HEK293 (cell line): Measurements from ENCODE around the gene NIF3L1.

ENCODE experiments used
- CTCF ChIA-PET: fragments of 350-600 bp; formaldehyde crosslinking; extraction: SDS; loops from one replicate; lab custom pipeline; 2021; ENCODE audit warnings: antibody characterized with exemption; lab: Yijun Ruan, JAX
- POLR2A ChIA-PET: fragments of 300-600 bp; formaldehyde crosslinking; extraction: SDS; loops from one replicate; lab custom pipeline; 2020; ENCODE audit warnings: antibody characterized with exemption, inconsistent platforms; lab: Yijun Ruan, JAX
- H3K27ac ChIP-seq: fragments of 200-500 bp; sonication (Bioruptor generic); 2 replicates; pipeline ENCODE4 v1.5.1; 2014; ENCODE audit warnings: low read depth, low read length, control low read depth, inconsistent platforms; ENCODE audit errors: extremely low read depth
- H3K36me3 ChIP-seq, 2 experiments: fragments of 200-500 bp in 1 of 2; sonication (Bioruptor generic) in 1 of 2; 1 replicate in 1 of 2; 2 replicates in 1 of 2; pipeline ENCODE4 v1.5.1; 2014 to 2017; ENCODE audit warnings: inconsistent platforms in 2 of 2, low read length in 2 of 2; ENCODE audit not compliant: control insufficient read depth in 2 of 2, insufficient read depth in 1 of 2
- H3K4me1 ChIP-seq: fragments of 200-500 bp; sonication (Bioruptor generic); 2 replicates; pipeline ENCODE4 v1.5.1; 2014; ENCODE audit warnings: mild to moderate bottlenecking, low read length, inconsistent platforms; ENCODE audit not compliant: control insufficient read depth, insufficient read depth
- H3K4me3 ChIP-seq: 2 replicates; pipeline ENCODE4 v1.5.1; 2011; ENCODE audit warnings: low read depth, mild to moderate bottlenecking, control low read depth, low read length, moderate library complexity
- H3K9me3 ChIP-seq: fragments of 200-500 bp; sonication (Bioruptor generic); 2 replicates; pipeline ENCODE4 v1.5.1; 2014; ENCODE audit warnings: low read depth, low read length, inconsistent platforms; ENCODE audit not compliant: control insufficient read depth, insufficient read depth
- GLI4 ChIP-seq: fragments of 450-650 bp; formaldehyde crosslinking; IDR thresholded peaks from 2 replicates; pipeline ENCODE4 v1.5.1; 2016; ENCODE audit warnings: missing biosample characterization, missing genetic modification characterization
- MEIS1 ChIP-seq: sonication (generic); formaldehyde crosslinking; IDR thresholded peaks from 2 replicates; pipeline ENCODE4 v1.8.1; 2022; ENCODE audit warnings: missing genetic modification reagents, mild to moderate bottlenecking, borderline replicate concordance
- SETDB1 ChIP-seq: IDR thresholded peaks from one replicate; pipeline ENCODE4 v1.6.1; 2017; ENCODE audit warnings: mild to moderate bottlenecking, low read length, moderate library complexity, mixed read lengths; ENCODE audit not compliant: insufficient read length
- SP3 ChIP-seq: fragments of 450-650 bp; formaldehyde crosslinking; IDR thresholded peaks from 2 replicates; pipeline ENCODE4 v1.5.1; 2016; ENCODE audit warnings: missing biosample characterization, missing genetic modification characterization
- TCF7L2 ChIP-seq: IDR thresholded peaks from 2 replicates; pipeline ENCODE4 v1.6.1; 2011; ENCODE audit warnings: low read depth, mild to moderate bottlenecking, inconsistent platforms, low read length, moderate library complexity, borderline replicate concordance
- YY1 ChIP-seq: fragments of 450-650 bp; formaldehyde crosslinking; IDR thresholded peaks from 2 replicates; pipeline ENCODE4 v1.5.1; 2018; ENCODE audit warnings: missing biosample characterization, missing genetic modification characterization
- ZFP69B ChIP-seq: fragments of 450-650 bp; formaldehyde crosslinking; IDR thresholded peaks from 2 replicates; pipeline ENCODE4 v1.5.1; 2016; ENCODE audit warnings: missing biosample characterization, missing genetic modification characterization
- ZNF140 ChIP-seq: fragments of 450-650 bp; formaldehyde crosslinking; IDR thresholded peaks from 2 replicates; pipeline ENCODE4 v1.5.1; 2016; ENCODE audit warnings: missing biosample characterization, missing genetic modification characterization
- ZNF155 ChIP-seq: fragments of 450-650 bp; formaldehyde crosslinking; IDR thresholded peaks from 2 replicates; pipeline ENCODE4 v1.5.1; 2016; ENCODE audit warnings: missing biosample characterization, missing genetic modification characterization
- ZNF169 ChIP-seq: fragments of 450-650 bp; formaldehyde crosslinking; IDR thresholded peaks from 2 replicates; pipeline ENCODE4 v1.5.1; 2016; ENCODE audit warnings: missing biosample characterization, missing genetic modification characterization
- ZNF221 ChIP-seq: fragments of 450-650 bp; formaldehyde crosslinking; IDR thresholded peaks from 2 replicates; pipeline ENCODE4 v1.5.1; 2017; ENCODE audit warnings: missing biosample characterization, missing genetic modification characterization, borderline replicate concordance
- ZNF274 ChIP-seq, 2 experiments: fragments of 200-500 bp in 1 of 2; fragments of 450-650 bp in 1 of 2; sonication (Bioruptor generic) in 1 of 2; formaldehyde crosslinking in 1 of 2; IDR thresholded peaks; 2 replicates each; pipeline versions ENCODE4 v1.5.1 to v1.6.1; 2014 to 2016; ENCODE audit warnings: borderline replicate concordance in 1 of 2, inconsistent platforms in 1 of 2, low read length in 1 of 2, missing biosample characterization in 1 of 2, missing genetic modification characterization in 1 of 2
- ZNF302 ChIP-seq: fragments of 450-650 bp; formaldehyde crosslinking; IDR thresholded peaks from 2 replicates; pipeline ENCODE4 v1.5.1; 2016; ENCODE audit warnings: missing biosample characterization, missing genetic modification characterization, low read depth
- ZNF311 ChIP-seq: fragments of 450-650 bp; formaldehyde crosslinking; IDR thresholded peaks from 2 replicates; pipeline ENCODE4 v1.5.1; 2017; ENCODE audit warnings: missing biosample characterization, missing genetic modification characterization, borderline replicate concordance
- ZNF341 ChIP-seq: fragments of 450-650 bp; formaldehyde crosslinking; IDR thresholded peaks from 2 replicates; pipeline ENCODE4; 2016; ENCODE audit warnings: low read depth, missing biosample characterization, missing genetic modification characterization
- ZNF366 ChIP-seq: fragments of 450-650 bp; formaldehyde crosslinking; conservative IDR thresholded peaks from 2 replicates; pipeline ENCODE4 v1.5.1; 2016; ENCODE audit warnings: missing biosample characterization, missing genetic modification characterization
- ZNF548 ChIP-seq: fragments of 450-650 bp; formaldehyde crosslinking; IDR thresholded peaks from 2 replicates; pipeline ENCODE4 v1.5.1; 2016; ENCODE audit warnings: missing biosample characterization, missing genetic modification characterization
- ZNF571 ChIP-seq: fragments of 450-650 bp; formaldehyde crosslinking; IDR thresholded peaks from 2 replicates; pipeline ENCODE4 v1.5.0; 2017; ENCODE audit warnings: missing biosample characterization, missing genetic modification characterization
- ZNF600 ChIP-seq: fragments of 450-650 bp; formaldehyde crosslinking; IDR thresholded peaks from 2 replicates; pipeline ENCODE4 v1.5.1; 2016; ENCODE audit warnings: missing biosample characterization, missing genetic modification characterization
- ZNF623 ChIP-seq: fragments of 450-650 bp; formaldehyde crosslinking; IDR thresholded peaks from 2 replicates; pipeline ENCODE4 v1.5.1; 2016; ENCODE audit warnings: missing biosample characterization, missing genetic modification characterization
- ZNF654 ChIP-seq: fragments of 450-650 bp; formaldehyde crosslinking; IDR thresholded peaks from 2 replicates; pipeline ENCODE4 v1.5.1; 2016; ENCODE audit warnings: low read depth, missing biosample characterization, missing genetic modification characterization
- ZNF785 ChIP-seq: fragments of 450-650 bp; formaldehyde crosslinking; IDR thresholded peaks from 2 replicates; pipeline ENCODE4 v1.5.1; 2016; ENCODE audit warnings: missing biosample characterization, missing genetic modification characterization
- ZNF791 ChIP-seq: fragments of 450-650 bp; formaldehyde crosslinking; IDR thresholded peaks from 2 replicates; pipeline ENCODE4 v1.5.1; 2016; ENCODE audit warnings: missing biosample characterization, missing genetic modification characterization
- ZXDB ChIP-seq: fragments of 450-650 bp; formaldehyde crosslinking; IDR thresholded peaks from 2 replicates; pipeline ENCODE4 v1.5.1; 2016; ENCODE audit warnings: missing biosample characterization, missing genetic modification characterization
- TF ChIP-seq, protein P1 (sequence below): fragments of 450-650 bp; formaldehyde crosslinking; IDR thresholded peaks from 2 replicates; pipeline ENCODE4 v1.5.1; 2017; ENCODE audit warnings: missing biosample characterization, missing genetic modification characterization
- TF ChIP-seq, protein P2 (sequence below): fragments of 450-650 bp; formaldehyde crosslinking; IDR thresholded peaks from 2 replicates; pipeline ENCODE4; 2016; ENCODE audit warnings: missing biosample characterization, missing genetic modification characterization
- TF ChIP-seq, protein P3 (sequence below): fragments of 450-650 bp; formaldehyde crosslinking; IDR thresholded peaks from 2 replicates; pipeline ENCODE4 v1.5.1; 2016; ENCODE audit warnings: missing biosample characterization, missing genetic modification characterization, borderline replicate concordance

The NIF3L1 gene

DNA sequence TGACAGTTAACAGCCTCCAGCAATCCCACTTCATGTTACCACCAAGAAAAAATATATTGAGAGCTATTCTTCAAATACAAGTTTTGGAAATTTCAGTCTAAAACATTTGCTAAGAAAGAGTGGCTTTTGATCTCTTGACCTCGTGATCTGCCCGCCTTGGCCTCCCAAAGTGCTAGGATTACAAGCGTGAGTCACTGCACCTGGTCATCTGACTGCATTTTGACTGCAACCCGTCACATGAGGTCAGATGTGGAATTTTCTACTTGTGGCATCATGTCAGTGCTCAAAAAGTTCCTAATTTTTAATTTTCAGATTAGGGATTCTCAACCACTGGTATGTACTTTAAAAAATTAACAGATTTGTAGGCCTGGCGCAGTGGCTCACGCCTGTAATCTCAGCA, 15.6 kb upstream of the NIF3L1 start:
- TF ChIP-seq SETDB1 = no peak
- TF ChIP-seq YY1 (tag by site-specific recombination) = no peak
- no peak for TF ChIP-seq ZXDB
- no peak for TF ChIP-seq GLI4
- no peak for TF ChIP-seq ZNF571 (tag by site-specific recombination)
- TF ChIP-seq ZNF140 (tag by site-specific recombination) = no peak
- no peak for TF ChIP-seq ZNF600 (tag by site-specific recombination)
- no peak for TF ChIP-seq ZNF548
- no peak for TF ChIP-seq TCF7L2
- TF ChIP-seq, protein P1, sequence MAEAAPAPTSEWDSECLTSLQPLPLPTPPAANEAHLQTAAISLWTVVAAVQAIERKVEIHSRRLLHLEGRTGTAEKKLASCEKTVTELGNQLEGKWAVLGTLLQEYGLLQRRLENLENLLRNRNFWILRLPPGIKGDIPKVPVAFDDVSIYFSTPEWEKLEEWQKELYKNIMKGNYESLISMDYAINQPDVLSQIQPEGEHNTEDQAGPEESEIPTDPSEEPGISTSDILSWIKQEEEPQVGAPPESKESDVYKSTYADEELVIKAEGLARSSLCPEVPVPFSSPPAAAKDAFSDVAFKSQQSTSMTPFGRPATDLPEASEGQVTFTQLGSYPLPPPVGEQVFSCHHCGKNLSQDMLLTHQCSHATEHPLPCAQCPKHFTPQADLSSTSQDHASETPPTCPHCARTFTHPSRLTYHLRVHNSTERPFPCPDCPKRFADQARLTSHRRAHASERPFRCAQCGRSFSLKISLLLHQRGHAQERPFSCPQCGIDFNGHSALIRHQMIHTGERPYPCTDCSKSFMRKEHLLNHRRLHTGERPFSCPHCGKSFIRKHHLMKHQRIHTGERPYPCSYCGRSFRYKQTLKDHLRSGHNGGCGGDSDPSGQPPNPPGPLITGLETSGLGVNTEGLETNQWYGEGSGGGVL (tag by site-specific recombination) = no peak
- TF ChIP-seq ZNF274 (IDR thresholded peaks at IDR 0.05; ENCODE audit: low read length) = no peak
- TF ChIP-seq ZNF274 (tag by site-specific recombination; IDR thresholded peaks at IDR 0.05; ENCODE audit: borderline replicate concordance) = no peak
- no peak for TF ChIP-seq ZNF623 (tag by site-specific recombination)
- no peak for TF ChIP-seq ZNF791 (tag by site-specific recombination)
- TF ChIP-seq MEIS1 (CRISPR knock-in tag) = no peak
- no peak for TF ChIP-seq ZNF366 (tag by site-specific recombination)
- TF ChIP-seq ZNF654 (tag by site-specific recombination) = no peak
- TF ChIP-seq ZNF221 (tag by site-specific recombination) = no peak
- TF ChIP-seq, all 188 proteins: peak for 0
- POLR2A ChIA-PET = no interaction called here
- Histone ChIP-seq H3K36me3 (peaks cover 60 to 74% of the 10 kb centered on the region in 2 experiments), H3K27ac (no peak overlapping the region), H3K4me1 (no peaks in the 10 kb centered on the region), H3K4me3 (no peak overlapping the region), H3K9me3 (no peaks in the 10 kb centered on the region)
- CTCF ChIA-PET = no interaction called here

DNA sequence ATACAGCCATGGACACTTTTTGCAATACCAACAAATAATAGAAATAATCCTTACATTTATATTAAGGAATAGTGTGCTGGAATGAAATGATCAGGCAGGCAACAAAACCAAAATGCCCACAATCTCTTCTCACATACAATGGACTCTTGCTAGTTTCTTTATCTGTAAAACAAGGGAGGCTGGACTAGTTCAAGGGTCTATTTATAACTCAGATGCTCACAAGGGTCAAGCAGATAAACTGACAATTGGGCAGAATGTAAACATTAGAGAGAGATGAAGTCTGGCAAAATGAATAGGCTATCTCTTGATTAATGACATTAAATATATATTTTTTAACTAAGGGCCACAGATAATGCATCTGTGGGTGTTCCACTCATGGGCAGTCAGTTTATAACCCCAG, 11.7 kb upstream of the NIF3L1 start:
- Histone ChIP-seq H3K36me3 (peaks cover 82 to 92% of the 10 kb centered on the region in 2 experiments), H3K27ac (no peak overlapping the region), H3K4me1 (no peaks in the 10 kb centered on the region), H3K9me3 (no peaks in the 10 kb centered on the region), H3K4me3 (no peak overlapping the region)
- TF ChIP-seq ZNF169 (tag by site-specific recombination) (no peak), ZNF785 (no peak), ZNF311 (tag by site-specific recombination) (no peak), ZFP69B (no peak), SP3 (tag by site-specific recombination) (no peak), ZNF155 (tag by site-specific recombination) (no peak), ZNF341 (tag by site-specific recombination) (no peak), ZNF302 (tag by site-specific recombination) (no peak), MEIS1 (CRISPR knock-in tag) (no peak)
- TF ChIP-seq, protein P2, sequence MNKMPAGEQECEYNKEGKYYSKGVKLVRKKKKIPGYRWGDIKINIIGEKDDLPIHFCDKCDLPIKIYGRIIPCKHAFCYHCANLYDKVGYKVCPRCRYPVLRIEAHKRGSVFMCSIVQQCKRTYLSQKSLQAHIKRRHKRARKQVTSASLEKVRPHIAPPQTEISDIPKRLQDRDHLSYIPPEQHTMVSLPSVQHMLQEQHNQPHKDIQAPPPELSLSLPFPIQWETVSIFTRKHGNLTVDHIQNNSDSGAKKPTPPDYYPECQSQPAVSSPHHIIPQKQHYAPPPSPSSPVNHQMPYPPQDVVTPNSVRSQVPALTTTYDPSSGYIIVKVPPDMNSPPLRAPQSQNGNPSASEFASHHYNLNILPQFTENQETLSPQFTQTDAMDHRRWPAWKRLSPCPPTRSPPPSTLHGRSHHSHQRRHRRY (tag by site-specific recombination) = no peak
- TF ChIP-seq, protein P3, sequence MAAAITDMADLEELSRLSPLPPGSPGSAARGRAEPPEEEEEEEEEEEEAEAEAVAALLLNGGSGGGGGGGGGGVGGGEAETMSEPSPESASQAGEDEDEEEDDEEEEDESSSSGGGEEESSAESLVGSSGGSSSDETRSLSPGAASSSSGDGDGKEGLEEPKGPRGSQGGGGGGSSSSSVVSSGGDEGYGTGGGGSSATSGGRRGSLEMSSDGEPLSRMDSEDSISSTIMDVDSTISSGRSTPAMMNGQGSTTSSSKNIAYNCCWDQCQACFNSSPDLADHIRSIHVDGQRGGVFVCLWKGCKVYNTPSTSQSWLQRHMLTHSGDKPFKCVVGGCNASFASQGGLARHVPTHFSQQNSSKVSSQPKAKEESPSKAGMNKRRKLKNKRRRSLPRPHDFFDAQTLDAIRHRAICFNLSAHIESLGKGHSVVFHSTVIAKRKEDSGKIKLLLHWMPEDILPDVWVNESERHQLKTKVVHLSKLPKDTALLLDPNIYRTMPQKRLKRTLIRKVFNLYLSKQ (tag by site-specific recombination) = no peak
- CTCF ChIA-PET = interaction anchor here (1.1 kb wide), 1 partner anchor 24 kb away, joined by 3 read pairs; no protein-coding TSS in a partner anchor
- POLR2A ChIA-PET = interaction anchor here (2.5 kb wide), 1 partner anchor 13 kb away, joined by 9 read pairs; the partner anchor contains the start of gene CLK1
